D721Med (cell line): ENCODE data around the gene S1PR2.
"Not testable (repeated sequence)": the region's sequence is repeated elsewhere in the genome, so short reads cannot be mapped to it uniquely, and the experiment has no call there.

Source experiments
- DNase-seq: peaks from one replicate; pipeline ENCODE4 v3.0.0; 2011; ENCODE audit warnings: low spot score; ENCODE audit not compliant: insufficient read length
- FAIRE-seq: peaks from 2 replicates; lab custom pipeline; 2011; peaks lifted over from hg19 to GRCh38; lab: Jason Lieb, UNC
- TF ChIP-seq, protein P1 (sequence below): IDR thresholded peaks from 2 replicates; pipeline ENCODE4 v1.5.1; 2012; ENCODE audit warnings: mild to moderate bottlenecking, control low read depth; ENCODE audit not compliant: insufficient read depth; ENCODE audit errors: missing control alignments

S1PR2 gene

DNA sequence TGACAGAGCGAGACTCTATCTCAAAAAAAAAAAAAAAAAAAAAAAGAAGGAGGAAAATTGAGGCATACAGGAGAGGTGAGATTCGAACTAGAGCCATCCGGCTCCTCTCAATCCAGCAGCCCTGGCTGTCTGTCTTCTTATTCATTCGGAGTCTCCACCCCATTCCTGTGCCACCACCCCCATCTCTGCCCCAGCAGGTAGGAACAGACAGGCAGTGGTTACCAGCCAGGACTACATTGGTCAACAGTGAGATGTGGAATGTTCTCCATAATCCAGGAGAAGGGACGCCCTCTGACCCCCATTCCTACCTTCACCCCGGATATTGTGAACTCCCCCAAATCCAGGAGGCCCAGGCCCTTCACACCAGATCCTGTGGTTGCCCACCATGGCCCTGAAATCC is 6.6 kb upstream of the S1PR2 start:
- DNase-seq, result no peak
- no peak for FAIRE-seq
- TF ChIP-seq, protein P1, sequence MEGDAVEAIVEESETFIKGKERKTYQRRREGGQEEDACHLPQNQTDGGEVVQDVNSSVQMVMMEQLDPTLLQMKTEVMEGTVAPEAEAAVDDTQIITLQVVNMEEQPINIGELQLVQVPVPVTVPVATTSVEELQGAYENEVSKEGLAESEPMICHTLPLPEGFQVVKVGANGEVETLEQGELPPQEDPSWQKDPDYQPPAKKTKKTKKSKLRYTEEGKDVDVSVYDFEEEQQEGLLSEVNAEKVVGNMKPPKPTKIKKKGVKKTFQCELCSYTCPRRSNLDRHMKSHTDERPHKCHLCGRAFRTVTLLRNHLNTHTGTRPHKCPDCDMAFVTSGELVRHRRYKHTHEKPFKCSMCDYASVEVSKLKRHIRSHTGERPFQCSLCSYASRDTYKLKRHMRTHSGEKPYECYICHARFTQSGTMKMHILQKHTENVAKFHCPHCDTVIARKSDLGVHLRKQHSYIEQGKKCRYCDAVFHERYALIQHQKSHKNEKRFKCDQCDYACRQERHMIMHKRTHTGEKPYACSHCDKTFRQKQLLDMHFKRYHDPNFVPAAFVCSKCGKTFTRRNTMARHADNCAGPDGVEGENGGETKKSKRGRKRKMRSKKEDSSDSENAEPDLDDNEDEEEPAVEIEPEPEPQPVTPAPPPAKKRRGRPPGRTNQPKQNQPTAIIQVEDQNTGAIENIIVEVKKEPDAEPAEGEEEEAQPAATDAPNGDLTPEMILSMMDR, result no peak

DNA sequence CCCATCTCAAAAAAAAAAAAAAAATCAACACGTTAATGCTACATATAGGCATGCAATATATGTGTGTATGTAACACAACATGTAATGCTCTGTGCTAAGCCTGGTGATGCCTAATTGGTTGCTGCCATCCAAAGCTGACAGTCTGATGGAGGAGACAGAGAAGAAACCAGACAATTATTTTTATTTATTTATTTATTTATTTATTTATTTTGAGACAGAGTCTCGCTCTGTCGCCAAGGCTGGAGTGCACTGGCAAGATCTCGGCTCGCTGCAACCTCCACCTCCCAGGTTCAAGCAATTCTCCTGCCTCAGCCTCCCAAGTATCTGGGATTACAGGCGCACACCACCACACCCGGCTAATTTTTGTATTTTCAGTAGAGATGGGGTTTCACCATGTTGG is 4.3 kb upstream of the S1PR2 start:
- not testable (repeated sequence) for FAIRE-seq, DNase-seq

DNA sequence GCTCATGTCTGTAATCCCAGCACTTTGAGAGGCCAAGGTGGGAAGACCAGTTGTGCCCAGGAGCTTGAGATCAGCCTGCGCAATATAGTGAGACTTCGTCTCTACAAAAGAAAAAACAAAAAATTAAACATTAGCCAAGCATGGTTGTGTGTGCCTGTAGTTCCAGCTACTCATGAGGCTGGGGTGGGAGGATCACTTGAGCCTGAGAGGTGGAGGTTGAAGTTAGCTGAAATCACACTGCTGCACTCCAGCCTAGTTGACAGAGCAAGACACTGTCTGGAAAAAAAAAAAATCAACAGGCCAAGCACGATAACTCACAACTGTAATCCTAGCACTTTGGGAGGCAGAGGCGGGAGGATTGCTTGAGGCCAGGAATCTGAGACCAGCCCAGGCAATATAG is 3.9 kb upstream of the S1PR2 start:
- DNase-seq, result no peak
- FAIRE-seq, result no peak
- TF ChIP-seq, protein P1, result no peak

DNA sequence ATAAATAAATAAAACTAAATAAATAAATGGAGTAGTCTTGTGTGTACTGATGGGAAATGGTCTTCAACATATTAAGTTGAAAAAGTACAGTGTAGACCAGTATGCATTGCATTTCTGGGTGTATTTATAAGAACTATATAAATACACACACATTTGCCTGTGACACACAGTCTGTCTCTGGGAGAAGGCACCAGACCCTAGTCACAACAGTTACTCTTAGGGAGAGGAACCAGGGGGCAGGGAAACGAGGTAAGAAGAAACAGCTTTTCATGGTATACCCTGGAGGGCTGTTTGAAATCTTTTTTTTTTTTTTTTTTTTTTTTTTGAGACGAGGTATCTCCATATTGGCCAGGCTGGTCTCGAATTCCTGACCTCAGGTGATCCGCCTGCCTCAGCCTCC is 2.8 kb upstream of the S1PR2 start:
- TF ChIP-seq, protein P1, result no peak
- DNase-seq (no peak), FAIRE-seq (no peak)

DNA sequence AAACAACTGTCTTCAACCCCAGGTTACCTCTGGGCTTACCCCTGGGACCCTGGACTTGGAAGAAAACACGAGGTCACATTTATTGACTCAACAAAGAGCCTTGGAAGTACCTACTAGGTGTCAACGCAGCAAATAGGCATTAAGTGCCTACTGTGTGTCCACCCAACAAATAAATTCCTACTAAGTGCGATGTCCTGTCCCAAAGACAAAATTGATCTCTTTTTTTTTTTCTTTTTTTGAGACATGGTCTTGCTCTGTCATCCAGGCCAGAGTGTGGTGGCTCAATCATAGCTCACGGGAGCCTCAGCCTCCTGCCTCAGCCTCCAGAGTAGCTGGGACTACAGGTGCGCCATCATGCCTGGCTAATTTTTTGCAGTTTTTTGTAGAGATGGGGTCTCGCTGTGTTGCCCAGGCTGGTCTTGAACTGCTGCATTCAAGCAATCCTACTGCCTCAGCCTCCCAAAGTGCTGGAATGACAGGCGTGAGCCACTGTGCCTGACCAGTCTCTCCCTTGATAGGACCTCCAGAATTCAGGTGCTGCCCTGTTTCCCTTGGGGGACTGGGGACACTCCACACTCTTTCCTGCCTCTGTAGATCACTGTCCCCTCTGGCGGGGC is 589 bp upstream of the S1PR2 start:
- no peak for DNase-seq
- TF ChIP-seq, protein P1, result no peak
- no peak for FAIRE-seq

DNA sequence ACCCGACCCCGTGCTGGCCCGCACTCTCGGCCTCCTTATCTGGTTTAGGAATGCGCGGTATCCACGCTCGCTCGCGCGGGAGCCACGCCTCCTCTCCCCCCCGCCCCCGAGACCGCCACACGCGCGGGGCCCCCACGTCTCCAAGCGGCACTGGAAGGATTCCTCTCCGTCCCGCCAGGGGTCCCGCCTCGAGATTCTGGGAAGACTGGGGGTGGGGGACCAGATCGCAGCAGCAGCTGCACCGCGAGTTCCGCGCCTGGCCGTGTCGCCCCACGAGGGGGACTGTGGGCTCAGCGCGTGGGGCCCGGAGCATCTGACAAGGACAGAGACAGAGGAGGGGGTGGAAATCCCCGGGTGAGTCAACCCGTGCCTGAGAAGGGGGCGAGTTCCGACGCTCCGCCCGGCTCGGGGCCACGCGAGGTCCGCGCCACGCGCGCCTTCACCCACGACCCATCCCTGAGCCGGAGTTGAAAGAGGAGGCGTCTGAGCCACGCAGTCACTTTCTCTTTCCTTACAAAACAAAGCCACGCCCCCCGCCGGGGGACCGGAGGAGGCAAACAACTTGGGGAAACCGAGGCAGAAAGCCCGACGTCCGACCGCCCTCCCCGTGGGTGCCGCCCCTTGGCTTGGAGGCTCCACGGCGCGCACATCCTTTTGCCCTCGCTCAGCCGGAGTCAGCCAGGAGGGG is 814 bp downstream of the S1PR2 start:
- TF ChIP-seq, protein P1, result no peak
- DNase-seq (no peak), FAIRE-seq (no peak)

DNA sequence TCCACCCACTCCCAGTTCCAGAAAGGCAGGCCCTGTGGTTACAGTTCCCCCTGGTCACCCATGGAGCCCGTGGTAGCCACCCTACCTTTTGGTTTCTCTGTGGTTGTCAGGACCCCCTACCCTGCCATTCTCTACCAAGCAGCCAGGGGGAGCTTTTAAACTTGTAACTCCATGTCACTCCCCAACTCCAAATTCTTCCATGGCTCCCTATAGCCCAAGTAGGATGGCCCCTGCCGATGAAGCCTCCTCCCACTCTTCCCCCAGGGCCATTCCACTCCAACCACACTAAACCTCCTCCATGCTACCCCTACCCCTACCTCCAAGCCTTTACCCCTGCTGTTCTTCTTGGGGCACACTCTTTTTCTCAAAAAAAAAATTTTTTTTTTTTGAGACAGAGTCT is 2.2 kb downstream of the S1PR2 start:
- TF ChIP-seq, protein P1, result peak; percentile 51
- no peak for FAIRE-seq
- DNase-seq, result no peak

DNA sequence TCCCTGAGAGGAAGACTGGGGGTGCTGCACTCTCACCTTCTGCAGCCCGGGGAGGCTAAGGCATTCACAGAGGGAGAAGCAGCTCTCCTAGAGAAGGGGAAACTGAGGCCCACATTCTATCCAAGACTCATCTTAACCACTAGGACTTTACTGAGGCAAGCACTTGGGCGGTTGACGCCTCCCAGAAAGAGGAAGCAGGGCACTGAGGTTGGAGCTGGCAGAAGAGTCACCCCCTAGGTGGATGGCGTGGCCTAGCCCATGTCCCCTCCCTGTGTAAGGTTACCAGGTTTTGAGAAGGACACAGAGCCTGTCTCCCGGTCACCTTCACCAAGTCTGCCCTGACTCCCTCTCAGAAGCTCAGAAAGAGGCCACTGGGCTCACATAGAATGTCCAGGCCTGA is 2.7 kb downstream of the S1PR2 start:
- DNase-seq (no peak), FAIRE-seq (no peak)
- TF ChIP-seq, protein P1, result no peak
